Measurements from ENCODE around the gene SEC24C.
"Not testable (repeated sequence)": the region's sequence is repeated elsewhere in the genome, so short reads cannot be mapped to it uniquely, and the experiment has no call there.

Gene SEC24C, protein sequence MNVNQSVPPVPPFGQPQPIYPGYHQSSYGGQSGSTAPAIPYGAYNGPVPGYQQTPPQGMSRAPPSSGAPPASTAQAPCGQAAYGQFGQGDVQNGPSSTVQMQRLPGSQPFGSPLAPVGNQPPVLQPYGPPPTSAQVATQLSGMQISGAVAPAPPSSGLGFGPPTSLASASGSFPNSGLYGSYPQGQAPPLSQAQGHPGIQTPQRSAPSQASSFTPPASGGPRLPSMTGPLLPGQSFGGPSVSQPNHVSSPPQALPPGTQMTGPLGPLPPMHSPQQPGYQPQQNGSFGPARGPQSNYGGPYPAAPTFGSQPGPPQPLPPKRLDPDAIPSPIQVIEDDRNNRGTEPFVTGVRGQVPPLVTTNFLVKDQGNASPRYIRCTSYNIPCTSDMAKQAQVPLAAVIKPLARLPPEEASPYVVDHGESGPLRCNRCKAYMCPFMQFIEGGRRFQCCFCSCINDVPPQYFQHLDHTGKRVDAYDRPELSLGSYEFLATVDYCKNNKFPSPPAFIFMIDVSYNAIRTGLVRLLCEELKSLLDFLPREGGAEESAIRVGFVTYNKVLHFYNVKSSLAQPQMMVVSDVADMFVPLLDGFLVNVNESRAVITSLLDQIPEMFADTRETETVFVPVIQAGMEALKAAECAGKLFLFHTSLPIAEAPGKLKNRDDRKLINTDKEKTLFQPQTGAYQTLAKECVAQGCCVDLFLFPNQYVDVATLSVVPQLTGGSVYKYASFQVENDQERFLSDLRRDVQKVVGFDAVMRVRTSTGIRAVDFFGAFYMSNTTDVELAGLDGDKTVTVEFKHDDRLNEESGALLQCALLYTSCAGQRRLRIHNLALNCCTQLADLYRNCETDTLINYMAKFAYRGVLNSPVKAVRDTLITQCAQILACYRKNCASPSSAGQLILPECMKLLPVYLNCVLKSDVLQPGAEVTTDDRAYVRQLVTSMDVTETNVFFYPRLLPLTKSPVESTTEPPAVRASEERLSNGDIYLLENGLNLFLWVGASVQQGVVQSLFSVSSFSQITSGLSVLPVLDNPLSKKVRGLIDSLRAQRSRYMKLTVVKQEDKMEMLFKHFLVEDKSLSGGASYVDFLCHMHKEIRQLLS

DNA sequence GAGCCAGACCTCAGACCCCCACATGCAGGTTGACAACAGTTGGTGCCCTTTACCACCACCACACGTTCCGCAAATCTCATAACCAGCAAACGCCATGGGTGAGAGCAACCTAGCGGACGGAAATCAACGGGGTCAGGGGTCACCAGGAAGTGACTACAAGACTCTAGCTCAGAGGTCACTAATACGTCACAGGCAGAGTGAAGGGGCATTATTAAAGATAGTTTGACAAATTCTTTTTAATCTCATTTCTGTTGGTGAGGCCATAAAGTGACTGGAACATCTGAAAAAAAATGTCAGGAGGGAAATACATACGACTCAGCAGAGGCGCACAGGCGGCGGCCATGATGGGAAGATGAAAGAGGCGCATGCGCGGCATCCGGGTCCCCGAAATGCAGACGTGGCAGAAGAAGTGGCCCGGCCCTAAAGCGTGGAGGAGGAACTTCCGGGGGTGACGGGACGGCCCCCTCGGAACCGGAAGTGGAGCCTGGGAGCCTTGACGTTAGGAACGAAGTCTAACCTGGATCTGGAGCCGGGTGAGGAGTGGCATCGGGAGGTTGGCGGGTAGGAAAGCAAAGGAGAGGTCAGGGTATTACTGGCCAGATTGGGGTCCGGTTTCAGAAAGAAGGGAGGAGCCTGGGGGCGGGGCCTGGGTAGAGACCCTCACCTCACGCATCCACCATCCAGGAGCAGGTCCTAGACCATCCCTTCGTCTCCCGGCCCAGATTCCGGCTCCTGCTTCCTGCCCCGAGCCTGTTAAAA, at the start of gene SEC24C:
TSS of gene SEC24C (plus strand) at position 468 of the 759 bp plus-strand sequence. CDS start 2,461 bp downstream, outside the sequence.
- peak; percentile 97 for DNase-seq (ENCODE audit: low read depth)

DNA sequence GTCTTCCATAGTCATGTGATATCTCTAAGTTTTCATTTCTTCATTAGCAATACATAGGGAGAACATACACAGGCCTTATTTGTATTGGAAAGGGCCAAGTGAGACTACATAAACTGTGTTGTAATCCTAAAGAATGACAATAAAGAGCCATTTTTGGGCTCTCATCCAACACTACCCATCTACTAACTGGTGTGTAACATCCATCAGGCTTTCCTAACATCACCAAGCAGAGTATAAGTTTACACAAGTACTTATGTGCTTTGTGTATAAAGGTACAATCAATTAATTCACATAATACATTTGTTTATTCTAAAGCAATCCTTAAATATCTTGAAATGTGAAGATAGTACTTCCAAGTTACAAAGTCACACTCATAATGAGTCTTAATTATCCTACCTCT, 48.9 kb upstream of the SEC24C start:
- DNase-seq (ENCODE audit: low read depth): not testable (repeated sequence)

DNA sequence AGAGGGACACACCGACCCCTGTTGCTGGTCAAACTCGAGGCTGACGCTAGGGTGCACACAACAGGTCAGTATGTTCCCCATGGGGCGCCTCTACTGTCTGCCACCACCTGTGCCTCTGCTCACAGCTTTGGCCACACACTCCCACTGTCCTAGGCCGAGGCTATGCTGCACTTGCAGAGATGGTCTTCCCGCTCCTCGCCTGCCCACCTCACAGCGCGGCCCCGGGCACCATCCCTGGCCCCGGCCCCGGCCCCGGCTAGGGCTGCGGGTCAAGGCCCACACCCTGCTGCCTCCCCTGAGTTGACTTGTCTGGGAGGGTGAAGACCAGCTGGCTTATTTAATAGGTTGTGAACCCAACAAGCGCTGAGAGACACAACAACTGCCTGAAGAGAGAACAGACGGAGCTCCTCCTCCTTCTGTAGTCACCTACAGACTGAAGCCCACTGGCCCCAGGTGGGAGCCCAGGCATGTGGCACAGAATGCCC, 46.5 kb upstream of the SEC24C start, which contains the start of gene AGAP5:
TSS of gene AGAP5 (minus strand) at position 435 of the 485 bp plus-strand sequence. CDS start at position 81, 354 bp downstream.
- not testable (repeated sequence) for DNase-seq (ENCODE audit: low read depth)

DNA sequence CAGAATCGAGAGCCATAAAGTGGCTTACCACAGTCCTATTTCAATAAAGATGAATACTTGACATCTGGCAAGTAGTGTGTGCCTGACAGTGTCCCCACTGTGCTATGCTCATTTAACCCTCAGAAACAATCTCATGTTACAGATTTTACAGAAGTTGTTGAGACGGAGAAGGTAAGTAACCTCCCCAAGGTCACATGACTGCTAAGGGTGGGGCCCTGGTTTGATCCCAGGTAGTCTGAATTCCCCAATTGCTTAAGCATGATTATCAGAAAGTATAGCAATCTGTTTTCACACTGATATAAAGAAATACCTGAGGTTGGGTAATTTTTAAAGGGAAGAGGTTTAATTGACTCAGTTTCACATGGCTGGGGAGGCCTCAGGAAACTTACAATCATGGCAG, 45.4 kb upstream of the SEC24C start:
- not testable (repeated sequence) for DNase-seq (ENCODE audit: low read depth)

DNA sequence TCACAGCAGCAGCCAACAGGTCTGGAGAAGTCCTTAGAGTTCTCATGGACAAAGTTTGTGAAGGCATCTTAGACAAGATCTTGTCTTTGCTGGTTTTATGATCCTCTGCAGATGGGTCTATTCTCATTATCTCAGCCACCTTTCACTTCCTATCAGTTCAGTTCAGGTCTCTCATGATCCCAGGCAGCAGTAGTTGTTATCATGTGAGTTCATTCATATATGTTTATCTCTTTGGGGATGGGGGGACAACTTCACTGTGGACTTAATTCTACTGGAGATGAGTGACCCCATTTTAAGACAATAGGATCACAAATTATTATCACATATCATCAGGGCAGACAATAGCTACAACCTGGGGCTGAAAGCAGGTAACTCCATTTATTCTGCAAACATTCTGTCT, 40.2 kb upstream of the SEC24C start:
- not testable (repeated sequence) for DNase-seq (ENCODE audit: low read depth)

DNA sequence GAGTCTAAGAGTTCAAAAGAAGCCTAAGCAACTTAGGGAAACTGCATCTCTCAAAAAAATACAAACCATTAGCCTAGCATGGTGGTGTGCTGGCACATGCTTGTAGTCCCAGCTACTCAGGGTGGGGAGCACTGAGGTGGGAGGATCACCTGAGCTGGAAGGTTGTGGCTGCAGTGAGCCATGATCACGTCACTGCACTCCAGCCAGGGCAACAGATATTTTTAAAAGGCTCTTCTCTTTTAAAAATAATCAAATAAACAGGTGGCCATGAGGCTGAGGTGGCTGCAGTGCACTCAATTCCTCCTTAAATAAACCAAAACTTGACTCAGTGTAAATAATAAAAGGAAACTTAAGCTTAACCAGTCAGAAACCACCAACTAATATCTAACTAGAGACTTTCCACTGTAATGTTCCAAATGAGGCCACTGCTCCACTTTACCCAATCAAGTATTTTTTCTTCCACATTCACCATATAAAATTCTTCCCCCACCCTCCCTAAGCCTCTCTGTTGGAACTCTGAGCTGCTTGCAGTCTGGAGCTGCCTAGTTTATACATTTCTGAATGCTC, 38.6 kb upstream of the SEC24C start:
- not testable (repeated sequence) for DNase-seq (ENCODE audit: low read depth)

DNA sequence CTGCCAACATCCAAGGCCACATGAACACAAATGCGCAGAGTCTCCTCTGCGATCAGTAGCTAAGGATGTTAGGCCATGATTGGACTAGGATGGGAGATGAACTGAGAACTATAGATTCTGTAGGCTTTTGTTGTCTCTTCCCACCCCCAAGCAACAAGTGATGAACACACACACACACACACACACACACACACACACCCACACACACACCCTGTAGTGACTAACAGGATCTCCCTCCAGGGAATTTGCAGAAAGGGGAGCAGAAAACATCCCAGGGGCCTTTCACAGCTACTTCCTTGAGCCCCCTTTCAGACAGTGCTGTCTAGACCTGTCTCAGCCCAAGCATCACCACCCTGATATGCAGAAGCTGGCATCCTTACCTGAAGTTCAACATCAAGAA, 37.7 kb upstream of the SEC24C start:
- peak; percentile 12 for DNase-seq (ENCODE audit: low read depth)

DNA sequence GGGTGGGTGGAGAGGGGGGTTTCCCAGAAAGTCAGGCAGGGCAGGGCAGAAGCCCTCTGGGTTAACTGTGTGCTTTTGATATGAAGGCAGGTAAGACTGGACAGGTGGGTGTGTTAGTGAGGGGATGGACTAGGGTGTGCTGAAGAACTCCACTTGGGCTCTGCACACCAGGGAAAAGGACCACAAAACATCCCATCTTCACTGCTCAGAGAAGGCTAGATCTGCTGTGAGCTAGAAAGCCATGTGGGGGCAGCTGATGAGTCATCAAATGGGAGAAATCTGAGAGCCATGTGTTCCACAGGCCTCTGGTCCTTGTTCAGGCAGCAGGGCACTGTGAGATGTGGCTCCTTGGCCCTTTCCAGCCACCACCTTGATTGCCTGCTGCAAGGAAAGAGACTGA, 36.5 kb upstream of the SEC24C start:
- not testable (repeated sequence) for DNase-seq (ENCODE audit: low read depth)

DNA sequence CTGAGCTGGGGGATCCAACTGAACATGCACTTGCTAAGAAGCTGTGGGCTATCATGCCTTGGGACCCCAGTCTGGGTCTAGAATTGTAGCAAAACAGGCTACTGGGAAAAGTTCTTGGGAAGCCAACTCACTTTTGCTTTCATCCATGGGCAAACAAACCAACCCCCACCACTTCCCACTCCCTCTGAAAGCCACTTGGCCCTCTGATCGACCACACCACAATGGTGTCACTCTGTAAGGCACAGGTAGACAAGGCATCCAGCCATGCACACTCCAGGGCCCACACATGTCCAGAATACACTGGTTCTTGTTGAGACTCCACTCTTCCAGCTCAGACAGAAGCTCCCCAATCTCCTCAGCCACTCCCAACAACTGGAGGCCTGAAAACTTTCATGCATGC, 36.0 kb upstream of the SEC24C start:
- DNase-seq (ENCODE audit: low read depth): not testable (repeated sequence)

DNA sequence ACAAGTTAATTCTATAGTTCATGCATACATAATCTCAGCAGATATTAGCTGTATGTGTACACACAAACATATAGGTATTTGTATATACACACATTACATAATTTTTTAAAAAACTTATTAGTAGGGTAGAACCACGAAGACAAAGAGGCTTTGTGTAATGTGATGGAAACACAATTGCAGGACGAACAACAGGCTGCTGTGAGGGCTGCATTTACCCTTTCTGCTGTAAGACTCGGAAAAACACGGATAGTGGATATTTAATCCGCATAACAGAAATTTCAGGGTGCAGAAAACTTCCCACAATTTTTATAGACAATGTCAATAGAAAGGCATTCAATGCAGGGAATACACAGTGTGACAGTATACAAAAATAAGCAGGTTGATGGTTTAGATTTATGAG, 32.5 kb upstream of the SEC24C start:
- DNase-seq (ENCODE audit: low read depth): not testable (repeated sequence)

DNA sequence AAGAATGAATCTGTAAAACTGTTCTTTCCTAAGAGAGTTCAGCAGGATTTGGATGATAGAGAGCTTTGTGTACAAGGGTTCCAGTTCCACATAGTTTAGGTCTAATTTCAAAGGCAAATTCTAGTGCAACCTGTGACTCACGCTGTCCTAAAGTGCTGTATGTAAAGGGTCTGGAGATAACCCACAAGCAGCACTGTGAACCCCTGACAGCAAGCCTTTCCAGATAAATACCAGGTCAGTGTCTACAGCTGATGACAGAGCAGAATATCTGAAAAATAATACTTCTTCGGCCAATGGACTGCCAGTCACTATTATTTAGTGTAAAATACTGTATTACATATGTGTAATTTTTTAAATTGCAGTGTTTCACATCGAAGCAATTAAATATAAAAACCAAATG, 30.3 kb upstream of the SEC24C start:
- not testable (repeated sequence) for DNase-seq (ENCODE audit: low read depth)

DNA sequence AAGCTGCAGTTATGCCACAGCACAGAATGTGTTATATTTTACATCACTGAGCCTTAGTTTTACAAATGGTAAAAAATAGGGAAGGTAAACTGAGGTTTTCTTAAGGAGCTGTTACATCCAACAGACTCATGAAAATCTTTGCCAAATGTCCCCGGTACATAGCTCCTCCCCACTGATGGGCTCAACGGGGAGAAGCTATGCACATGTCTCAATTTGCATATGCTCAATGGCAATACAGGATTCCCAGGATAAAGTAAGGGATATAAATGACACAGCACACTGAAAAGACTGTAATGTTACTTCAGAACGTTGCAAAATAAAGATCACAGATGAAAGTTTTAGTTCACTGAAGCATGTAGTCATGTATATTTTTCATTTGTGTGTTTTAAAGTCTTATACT, 29.7 kb upstream of the SEC24C start:
- not testable (repeated sequence) for DNase-seq (ENCODE audit: low read depth)

DNA sequence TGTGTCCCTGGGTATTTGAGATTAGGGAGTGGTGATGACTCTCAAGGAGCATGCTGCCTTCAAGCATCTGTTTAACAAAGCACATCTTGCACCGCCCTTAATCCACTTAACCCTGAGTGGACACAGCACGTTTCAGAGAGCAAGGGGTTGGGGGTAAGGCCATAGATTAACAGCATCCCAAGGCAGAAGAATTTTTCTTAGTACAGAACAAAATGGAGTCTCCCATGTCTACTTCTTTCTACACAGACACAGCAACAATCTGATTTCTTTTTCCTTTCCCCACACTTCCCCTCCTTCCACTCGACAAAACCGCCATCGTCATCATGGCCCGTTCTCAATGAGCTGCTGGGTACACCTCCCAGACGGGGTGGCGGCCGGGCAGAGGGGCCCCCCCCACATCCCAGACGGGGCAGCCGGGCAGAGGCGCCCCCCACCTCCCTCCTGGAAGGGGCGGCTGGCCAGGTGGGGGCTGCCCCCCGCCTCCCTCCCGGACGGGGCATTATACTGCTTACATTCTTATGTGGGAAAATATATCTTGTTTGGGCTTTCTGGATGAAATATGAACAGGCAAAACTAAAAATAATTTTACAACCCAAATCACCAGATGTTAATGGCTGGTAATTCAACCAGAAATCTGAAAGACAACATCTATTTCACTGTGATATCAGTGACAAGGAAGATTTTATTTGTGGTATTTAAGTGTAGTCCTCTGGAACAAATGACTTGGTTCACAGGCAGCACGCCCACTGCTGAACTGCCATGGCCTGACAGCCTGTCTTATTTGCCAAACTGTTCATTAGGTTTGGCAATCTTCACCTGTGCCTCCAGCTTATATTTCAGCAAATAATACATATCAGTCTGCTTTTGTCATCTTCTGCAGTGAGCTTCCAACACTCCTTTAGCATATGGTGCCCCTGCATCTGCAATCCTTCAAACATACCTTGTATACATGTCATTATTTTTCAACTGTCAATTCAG, 28.7 kb upstream of the SEC24C start:
- DNase-seq (ENCODE audit: low read depth): not testable (repeated sequence)

DNA sequence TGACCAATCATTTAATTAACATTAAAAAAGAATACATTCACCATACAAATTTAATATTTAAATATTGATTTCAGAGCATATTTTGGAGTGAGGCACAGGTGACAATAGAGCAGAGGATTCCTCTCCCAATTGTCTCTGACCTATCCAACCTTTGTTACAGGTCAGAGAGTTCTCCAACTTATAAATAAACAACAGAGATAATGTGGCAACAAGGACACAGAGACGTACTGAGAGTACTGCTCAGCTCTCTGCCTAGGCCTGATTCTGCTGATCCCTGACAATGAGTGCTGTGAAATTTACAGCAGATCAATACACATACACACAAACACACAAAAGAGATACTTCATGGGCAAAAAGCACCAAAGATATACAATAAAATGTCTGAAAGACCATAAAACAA, 27.9 kb upstream of the SEC24C start:
- DNase-seq (ENCODE audit: low read depth): no peak

DNA sequence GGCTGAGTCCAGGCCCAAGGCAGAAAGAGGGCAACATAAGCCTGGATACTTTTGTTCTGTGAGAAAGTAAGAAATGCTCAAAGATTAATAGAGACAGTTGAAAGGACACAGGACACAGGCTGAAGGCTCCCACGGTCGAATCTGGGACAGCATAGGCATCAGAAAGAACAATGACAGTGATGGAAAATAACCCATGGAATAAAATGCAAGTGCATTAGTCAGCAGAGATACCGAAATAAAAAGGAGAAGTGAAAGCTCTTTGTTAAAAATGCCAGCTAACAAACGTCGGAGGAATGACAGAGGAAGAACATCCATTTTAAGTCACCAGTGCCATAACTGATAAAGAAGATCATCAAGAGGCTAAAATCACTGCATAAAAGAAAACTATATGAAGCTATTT, 26.6 kb upstream of the SEC24C start:
- no peak for DNase-seq (ENCODE audit: low read depth)

DNA sequence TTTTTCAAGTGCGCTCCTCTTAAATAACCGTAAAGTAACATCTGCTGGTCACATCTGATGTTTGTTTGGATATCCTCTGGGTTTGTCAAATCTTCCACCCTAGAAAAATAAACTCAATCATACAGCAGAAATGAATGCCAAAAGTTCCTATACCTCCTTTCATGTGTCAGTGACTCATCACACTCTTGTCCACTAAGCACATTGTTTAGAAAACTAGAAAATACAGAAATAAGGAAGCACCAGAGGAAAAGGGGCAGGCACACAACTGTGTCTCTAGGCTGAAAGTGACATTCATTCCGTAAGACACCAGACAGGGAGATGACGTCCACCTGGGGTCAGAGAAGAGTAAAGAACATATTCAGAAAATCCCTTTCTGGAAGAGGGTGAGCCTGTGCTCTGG, 23.6 kb upstream of the SEC24C start:
- peak; percentile 35 for DNase-seq (ENCODE audit: low read depth)

DNA sequence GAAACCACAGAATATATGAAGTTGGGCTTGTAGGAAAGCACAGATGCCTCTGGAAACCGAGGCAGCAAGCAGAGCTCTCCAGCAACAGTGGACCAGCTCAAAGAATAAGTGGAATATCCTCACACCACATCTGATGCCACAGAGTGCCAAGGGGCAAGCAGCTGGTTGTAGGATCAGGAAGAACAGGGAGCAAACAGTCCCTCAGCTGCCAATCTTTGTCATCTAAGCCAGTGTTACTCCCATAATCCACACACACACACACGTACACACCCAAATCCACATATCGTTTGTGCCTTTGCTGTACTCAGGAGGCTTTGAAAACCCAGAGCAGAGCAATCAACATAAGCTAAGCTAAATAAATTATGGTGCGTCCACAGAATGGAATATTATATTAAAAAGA, 20.7 kb upstream of the SEC24C start:
- DNase-seq (ENCODE audit: low read depth): no peak

DNA sequence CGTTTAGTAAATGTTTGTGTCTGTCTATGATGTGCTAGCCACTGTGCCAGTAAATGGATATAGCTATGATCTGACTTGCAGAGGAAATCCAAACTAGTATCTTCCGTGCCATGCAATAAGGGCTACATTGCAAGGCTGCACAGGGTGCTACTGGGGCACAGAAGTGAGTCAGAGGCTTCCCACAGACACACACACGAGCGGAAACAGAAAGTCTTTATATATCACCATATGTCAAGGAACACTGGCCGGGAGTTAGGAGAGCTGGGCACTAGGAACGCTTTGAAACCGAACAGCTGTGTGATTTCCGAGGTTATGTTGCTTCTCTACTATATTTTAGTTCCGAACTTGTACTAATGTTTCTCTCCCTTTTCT, 14.4 kb upstream of the SEC24C start:
- DNase-seq (ENCODE audit: low read depth): peak; percentile 60

DNA sequence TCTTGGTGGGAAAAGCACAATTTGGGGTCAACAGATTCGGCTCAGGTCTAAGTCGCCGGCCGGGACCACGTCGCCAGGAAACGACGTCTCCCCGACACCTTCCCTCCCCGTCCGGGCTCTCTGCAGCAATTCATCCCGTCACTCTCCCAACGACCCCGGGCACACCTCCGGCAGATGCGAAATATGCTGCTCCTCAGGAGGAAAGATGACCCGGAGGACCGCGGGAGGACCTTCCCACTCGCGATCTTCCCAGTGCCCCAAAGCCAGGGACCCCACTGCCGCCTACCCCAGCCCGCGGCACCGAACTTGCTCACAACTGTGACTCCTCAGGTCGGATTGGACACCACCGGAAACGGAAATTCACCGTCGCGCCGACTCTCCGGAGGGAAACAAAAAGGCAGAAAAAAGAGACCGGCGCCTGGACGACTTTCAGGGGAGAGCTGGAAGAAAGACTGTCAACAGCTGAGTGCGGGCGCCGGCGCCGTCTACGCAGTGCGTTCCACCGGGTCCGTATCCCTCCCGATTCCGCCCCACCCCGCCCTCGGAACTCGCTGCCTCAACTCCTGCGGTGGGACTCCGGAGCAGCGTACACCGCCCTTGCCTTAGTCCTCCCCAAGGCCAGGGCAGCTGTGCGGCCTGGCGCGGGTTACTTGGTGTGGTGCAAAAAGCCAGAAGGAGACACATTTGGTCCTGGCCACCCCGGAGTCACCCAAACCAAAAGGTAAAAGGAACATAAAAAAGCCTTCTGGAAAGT, 13.8 kb upstream of the SEC24C start:
- DNase-seq (ENCODE audit: low read depth): peak; percentile 95
